HEK293 (cell line): Measurements from ENCODE around the gene CACHD1.

Source experiments
- CTCF ChIA-PET: fragments of 350-600 bp; formaldehyde crosslinking; extraction: SDS; loops from one replicate; lab custom pipeline; 2021; ENCODE audit warnings: antibody characterized with exemption; lab: Yijun Ruan, JAX
- POLR2A ChIA-PET: fragments of 300-600 bp; formaldehyde crosslinking; extraction: SDS; loops from one replicate; lab custom pipeline; 2020; ENCODE audit warnings: antibody characterized with exemption, inconsistent platforms; lab: Yijun Ruan, JAX
- H3K27ac ChIP-seq: fragments of 200-500 bp; sonication (Bioruptor generic); 2 replicates; pipeline ENCODE4 v1.5.1; 2014; ENCODE audit warnings: low read depth, low read length, control low read depth, inconsistent platforms; ENCODE audit errors: extremely low read depth
- H3K36me3 ChIP-seq, 2 experiments: fragments of 200-500 bp in 1 of 2; sonication (Bioruptor generic) in 1 of 2; 1 replicate in 1 of 2; 2 replicates in 1 of 2; pipeline ENCODE4 v1.5.1; 2014 to 2017; ENCODE audit warnings: inconsistent platforms in 2 of 2, low read length in 2 of 2; ENCODE audit not compliant: control insufficient read depth in 2 of 2, insufficient read depth in 1 of 2
- H3K4me1 ChIP-seq: fragments of 200-500 bp; sonication (Bioruptor generic); 2 replicates; pipeline ENCODE4 v1.5.1; 2014; ENCODE audit warnings: mild to moderate bottlenecking, low read length, inconsistent platforms; ENCODE audit not compliant: control insufficient read depth, insufficient read depth
- H3K4me3 ChIP-seq: 2 replicates; pipeline ENCODE4 v1.5.1; 2011; ENCODE audit warnings: low read depth, mild to moderate bottlenecking, control low read depth, low read length, moderate library complexity
- H3K9me3 ChIP-seq: fragments of 200-500 bp; sonication (Bioruptor generic); 2 replicates; pipeline ENCODE4 v1.5.1; 2014; ENCODE audit warnings: low read depth, low read length, inconsistent platforms; ENCODE audit not compliant: control insufficient read depth, insufficient read depth
- GLIS1 ChIP-seq: fragments of 450-650 bp; formaldehyde crosslinking; IDR thresholded peaks from 2 replicates; pipeline ENCODE4 v1.5.1; 2016; ENCODE audit warnings: missing biosample characterization, missing genetic modification characterization
- HOXC10 ChIP-seq: sonication (generic); formaldehyde crosslinking; IDR thresholded peaks from 2 replicates; pipeline ENCODE4 v1.8.1; 2023; ENCODE audit warnings: mild to moderate bottlenecking, missing genetic modification reagents
- IKZF3 ChIP-seq: fragments of 450-650 bp; IDR thresholded peaks from 2 replicates; pipeline ENCODE4 v1.5.0; 2018; ENCODE audit warnings: missing biosample characterization, mild to moderate bottlenecking, missing genetic modification characterization, moderate library complexity
- OSR2 ChIP-seq: fragments of 450-650 bp; formaldehyde crosslinking; IDR thresholded peaks from 2 replicates; pipeline ENCODE4 v1.5.1; 2016; ENCODE audit warnings: missing biosample characterization, missing genetic modification characterization
- PRDM1 ChIP-seq: fragments of 450-650 bp; formaldehyde crosslinking; IDR thresholded peaks from 2 replicates; pipeline ENCODE4; 2016; ENCODE audit warnings: missing biosample characterization, missing genetic modification characterization
- ZBTB20 ChIP-seq: fragments of 450-650 bp; formaldehyde crosslinking; IDR thresholded peaks from 2 replicates; pipeline ENCODE4 v1.5.1; 2016; ENCODE audit warnings: missing biosample characterization, missing genetic modification characterization
- ZFHX2 ChIP-seq: fragments of 450-650 bp; formaldehyde crosslinking; conservative IDR thresholded peaks from 2 replicates; pipeline ENCODE4 v1.5.1; 2016; ENCODE audit warnings: missing biosample characterization, missing genetic modification characterization
- ZNF146 ChIP-seq: fragments of 450-650 bp; formaldehyde crosslinking; IDR thresholded peaks from 2 replicates; pipeline ENCODE4 v1.5.1; 2016; ENCODE audit warnings: missing biosample characterization, missing genetic modification characterization
- ZNF2 ChIP-seq: fragments of 450-650 bp; formaldehyde crosslinking; IDR thresholded peaks from 2 replicates; pipeline ENCODE4 v1.5.1; 2016; ENCODE audit warnings: missing biosample characterization, missing genetic modification characterization
- ZNF221 ChIP-seq: fragments of 450-650 bp; formaldehyde crosslinking; IDR thresholded peaks from 2 replicates; pipeline ENCODE4 v1.5.1; 2017; ENCODE audit warnings: missing biosample characterization, missing genetic modification characterization, borderline replicate concordance
- ZNF341 ChIP-seq: fragments of 450-650 bp; formaldehyde crosslinking; IDR thresholded peaks from 2 replicates; pipeline ENCODE4; 2016; ENCODE audit warnings: low read depth, missing biosample characterization, missing genetic modification characterization
- ZNF354C ChIP-seq: fragments of 450-650 bp; formaldehyde crosslinking; IDR thresholded peaks from 2 replicates; pipeline ENCODE4 v1.5.1; 2016; ENCODE audit warnings: missing biosample characterization, missing genetic modification characterization, low read depth, borderline replicate concordance
- ZNF416 ChIP-seq: fragments of 450-650 bp; formaldehyde crosslinking; IDR thresholded peaks from 2 replicates; pipeline ENCODE4 v1.5.1; 2016; ENCODE audit warnings: missing biosample characterization, missing genetic modification characterization
- ZNF518A ChIP-seq: fragments of 450-650 bp; formaldehyde crosslinking; conservative IDR thresholded peaks from 2 replicates; pipeline ENCODE4 v1.5.1; 2016; ENCODE audit warnings: low read depth, missing biosample characterization, missing genetic modification characterization
- ZNF548 ChIP-seq: fragments of 450-650 bp; formaldehyde crosslinking; IDR thresholded peaks from 2 replicates; pipeline ENCODE4 v1.5.1; 2016; ENCODE audit warnings: missing biosample characterization, missing genetic modification characterization
- ZNF571 ChIP-seq: fragments of 450-650 bp; formaldehyde crosslinking; IDR thresholded peaks from 2 replicates; pipeline ENCODE4 v1.5.0; 2017; ENCODE audit warnings: missing biosample characterization, missing genetic modification characterization
- ZNF621 ChIP-seq: fragments of 450-650 bp; formaldehyde crosslinking; IDR thresholded peaks from 2 replicates; pipeline ENCODE4 v1.5.1; 2017; ENCODE audit warnings: missing biosample characterization, missing genetic modification characterization
- ZNF654 ChIP-seq: fragments of 450-650 bp; formaldehyde crosslinking; IDR thresholded peaks from 2 replicates; pipeline ENCODE4 v1.5.1; 2016; ENCODE audit warnings: low read depth, missing biosample characterization, missing genetic modification characterization
- ZNF837 ChIP-seq: fragments of 450-650 bp; formaldehyde crosslinking; IDR thresholded peaks from 2 replicates; pipeline ENCODE4 v1.5.1; 2016; ENCODE audit warnings: missing biosample characterization, missing genetic modification characterization
- ZSCAN16 ChIP-seq: fragments of 450-650 bp; formaldehyde crosslinking; IDR thresholded peaks from 2 replicates; pipeline ENCODE4 v1.5.1; 2016; ENCODE audit warnings: missing biosample characterization, missing genetic modification characterization
- TF ChIP-seq, protein P1 (sequence below): fragments of 450-650 bp; formaldehyde crosslinking; IDR thresholded peaks from 2 replicates; pipeline ENCODE4 v1.5.1; 2016; ENCODE audit warnings: missing biosample characterization, missing genetic modification characterization
- TF ChIP-seq, protein P2 (sequence below): fragments of 450-650 bp; IDR thresholded peaks from 2 replicates; pipeline ENCODE4 v1.5.1; 2018; ENCODE audit warnings: missing biosample characterization, mild to moderate bottlenecking, missing genetic modification characterization
- TF ChIP-seq, protein P3 (sequence below): fragments of 450-650 bp; formaldehyde crosslinking; IDR thresholded peaks from 2 replicates; pipeline ENCODE4 v1.5.1; 2016; ENCODE audit warnings: missing biosample characterization, missing genetic modification characterization
- TF ChIP-seq, protein P4 (sequence below): fragments of 450-650 bp; formaldehyde crosslinking; IDR thresholded peaks from 2 replicates; pipeline ENCODE4 v1.5.1; 2017; ENCODE audit warnings: missing biosample characterization, missing genetic modification characterization
- TF ChIP-seq, protein P5 (sequence below): fragments of 450-650 bp; formaldehyde crosslinking; optimal IDR thresholded peaks from 2 replicates; pipeline ENCODE3; 2016; ENCODE audit warnings: missing biosample characterization, mild to moderate bottlenecking, missing genetic modification characterization

The CACHD1 gene

DNA sequence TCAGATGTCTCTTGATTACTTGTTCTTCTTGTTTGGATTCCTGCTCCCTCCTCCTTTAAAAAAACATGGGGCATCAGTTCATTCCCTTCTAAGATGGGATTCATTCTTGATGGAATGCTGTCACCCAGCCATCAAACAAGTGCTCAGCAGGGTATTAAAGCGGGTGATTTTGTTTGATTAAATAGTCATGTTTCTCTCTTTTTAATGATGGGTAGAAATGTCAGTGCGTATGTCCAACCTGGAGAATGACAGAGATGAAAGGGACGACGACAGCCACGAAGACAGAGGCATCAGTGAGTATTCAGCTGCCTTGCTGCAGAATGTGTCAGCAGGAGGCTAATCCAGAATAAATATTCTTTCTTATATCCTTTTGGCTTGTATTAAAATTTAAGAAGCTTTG, 211.1 kb downstream of the CACHD1 start (continued):
- TF ChIP-seq ZNF518A (tag by site-specific recombination) (no peak), ZNF146 (tag by site-specific recombination) (no peak), ZFHX2 (no peak), ZNF837 (tag by site-specific recombination) (no peak), ZSCAN16 (no peak), ZNF2 (no peak), ZNF571 (no peak), ZNF548 (no peak), ZNF221 (tag by site-specific recombination) (no peak), ZNF341 (tag by site-specific recombination) (no peak)
- TF ChIP-seq, protein P1, sequence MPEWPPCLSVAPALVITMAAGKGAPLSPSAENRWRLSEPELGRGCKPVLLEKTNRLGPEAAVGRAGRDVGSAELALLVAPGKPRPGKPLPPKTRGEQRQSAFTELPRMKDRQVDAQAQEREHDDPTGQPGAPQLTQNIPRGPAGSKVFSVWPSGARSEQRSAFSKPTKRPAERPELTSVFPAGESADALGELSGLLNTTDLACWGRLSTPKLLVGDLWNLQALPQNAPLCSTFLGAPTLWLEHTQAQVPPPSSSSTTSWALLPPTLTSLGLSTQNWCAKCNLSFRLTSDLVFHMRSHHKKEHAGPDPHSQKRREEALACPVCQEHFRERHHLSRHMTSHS: no peak

- ChIA-PET CTCF (interaction anchor here (1.0 to 1.3 kb wide), 2 partner anchors 8 to 141 kb away, joined by 4 to 5 read pairs; no protein-coding TSS in a partner anchor), POLR2A (no interaction called here)
- H3K27ac ChIP-seq: no peak overlapping the region
- H3K36me3 ChIP-seq: peaks cover 29 to 58% of the 10 kb centered on the region in 2 experiments
- no peaks in the 10 kb centered on the region for H3K9me3 ChIP-seq
- H3K4me1 ChIP-seq: no peaks in the 10 kb centered on the region
- H3K4me3 ChIP-seq: no peak overlapping the region
- no peak for TF ChIP-seq PRDM1
- TF ChIP-seq HOXC10: no peak
- TF ChIP-seq OSR2 (tag by site-specific recombination): no peak
- TF ChIP-seq, protein P2, sequence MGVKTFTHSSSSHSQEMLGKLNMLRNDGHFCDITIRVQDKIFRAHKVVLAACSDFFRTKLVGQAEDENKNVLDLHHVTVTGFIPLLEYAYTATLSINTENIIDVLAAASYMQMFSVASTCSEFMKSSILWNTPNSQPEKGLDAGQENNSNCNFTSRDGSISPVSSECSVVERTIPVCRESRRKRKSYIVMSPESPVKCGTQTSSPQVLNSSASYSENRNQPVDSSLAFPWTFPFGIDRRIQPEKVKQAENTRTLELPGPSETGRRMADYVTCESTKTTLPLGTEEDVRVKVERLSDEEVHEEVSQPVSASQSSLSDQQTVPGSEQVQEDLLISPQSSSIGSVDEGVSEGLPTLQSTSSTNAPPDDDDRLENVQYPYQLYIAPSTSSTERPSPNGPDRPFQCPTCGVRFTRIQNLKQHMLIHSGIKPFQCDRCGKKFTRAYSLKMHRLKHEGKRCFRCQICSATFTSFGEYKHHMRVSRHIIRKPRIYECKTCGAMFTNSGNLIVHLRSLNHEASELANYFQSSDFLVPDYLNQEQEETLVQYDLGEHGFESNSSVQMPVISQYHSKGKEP: no peak
- TF ChIP-seq GLIS1: no peak
- TF ChIP-seq ZFHX2: no peak
- no peak for TF ChIP-seq IKZF3 (tag by site-specific recombination)
- no peak for TF ChIP-seq ZNF621 (tag by site-specific recombination)
- no peak for TF ChIP-seq ZNF654 (tag by site-specific recombination)
- TF ChIP-seq ZNF416 (tag by site-specific recombination): no peak
- TF ChIP-seq, protein P3, sequence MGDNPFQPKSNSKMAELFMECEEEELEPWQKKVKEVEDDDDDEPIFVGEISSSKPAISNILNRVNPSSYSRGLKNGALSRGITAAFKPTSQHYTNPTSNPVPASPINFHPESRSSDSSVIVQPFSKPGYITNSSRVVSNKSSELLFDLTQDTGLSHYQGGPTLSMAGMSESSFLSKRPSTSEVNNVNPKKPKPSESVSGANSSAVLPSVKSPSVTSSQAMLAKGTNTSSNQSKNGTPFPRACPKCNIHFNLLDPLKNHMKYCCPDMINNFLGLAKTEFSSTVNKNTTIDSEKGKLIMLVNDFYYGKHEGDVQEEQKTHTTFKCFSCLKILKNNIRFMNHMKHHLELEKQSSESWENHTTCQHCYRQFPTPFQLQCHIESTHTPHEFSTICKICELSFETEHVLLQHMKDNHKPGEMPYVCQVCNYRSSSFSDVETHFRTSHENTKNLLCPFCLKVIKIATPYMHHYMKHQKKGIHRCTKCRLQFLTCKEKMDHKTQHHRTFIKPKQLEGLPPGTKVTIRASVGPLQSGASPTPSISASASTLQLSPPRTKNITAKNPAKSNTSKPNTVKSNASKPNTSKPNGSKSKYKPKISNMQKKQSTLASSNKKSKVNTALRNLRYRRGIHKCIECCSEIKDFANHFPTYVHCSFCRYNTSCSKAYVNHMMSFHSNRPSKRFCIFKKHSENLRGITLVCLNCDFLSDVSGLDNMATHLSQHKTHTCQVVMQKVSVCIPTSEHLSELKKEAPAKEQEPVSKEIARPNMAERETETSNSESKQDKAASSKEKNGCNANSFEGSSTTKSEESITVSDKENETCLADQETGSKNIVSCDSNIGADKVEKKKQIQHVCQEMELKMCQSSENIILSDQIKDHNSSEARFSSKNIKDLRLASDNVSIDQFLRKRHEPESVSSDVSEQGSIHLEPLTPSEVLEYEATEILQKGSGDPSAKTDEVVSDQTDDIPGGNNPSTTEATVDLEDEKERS (tag by site-specific recombination): no peak
- TF ChIP-seq ZBTB20: no peak
- TF ChIP-seq, protein P4, sequence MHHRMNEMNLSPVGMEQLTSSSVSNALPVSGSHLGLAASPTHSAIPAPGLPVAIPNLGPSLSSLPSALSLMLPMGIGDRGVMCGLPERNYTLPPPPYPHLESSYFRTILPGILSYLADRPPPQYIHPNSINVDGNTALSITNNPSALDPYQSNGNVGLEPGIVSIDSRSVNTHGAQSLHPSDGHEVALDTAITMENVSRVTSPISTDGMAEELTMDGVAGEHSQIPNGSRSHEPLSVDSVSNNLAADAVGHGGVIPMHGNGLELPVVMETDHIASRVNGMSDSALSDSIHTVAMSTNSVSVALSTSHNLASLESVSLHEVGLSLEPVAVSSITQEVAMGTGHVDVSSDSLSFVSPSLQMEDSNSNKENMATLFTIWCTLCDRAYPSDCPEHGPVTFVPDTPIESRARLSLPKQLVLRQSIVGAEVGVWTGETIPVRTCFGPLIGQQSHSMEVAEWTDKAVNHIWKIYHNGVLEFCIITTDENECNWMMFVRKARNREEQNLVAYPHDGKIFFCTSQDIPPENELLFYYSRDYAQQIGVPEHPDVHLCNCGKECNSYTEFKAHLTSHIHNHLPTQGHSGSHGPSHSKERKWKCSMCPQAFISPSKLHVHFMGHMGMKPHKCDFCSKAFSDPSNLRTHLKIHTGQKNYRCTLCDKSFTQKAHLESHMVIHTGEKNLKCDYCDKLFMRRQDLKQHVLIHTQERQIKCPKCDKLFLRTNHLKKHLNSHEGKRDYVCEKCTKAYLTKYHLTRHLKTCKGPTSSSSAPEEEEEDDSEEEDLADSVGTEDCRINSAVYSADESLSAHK (tag by site-specific recombination): no peak
- TF ChIP-seq, protein P5, sequence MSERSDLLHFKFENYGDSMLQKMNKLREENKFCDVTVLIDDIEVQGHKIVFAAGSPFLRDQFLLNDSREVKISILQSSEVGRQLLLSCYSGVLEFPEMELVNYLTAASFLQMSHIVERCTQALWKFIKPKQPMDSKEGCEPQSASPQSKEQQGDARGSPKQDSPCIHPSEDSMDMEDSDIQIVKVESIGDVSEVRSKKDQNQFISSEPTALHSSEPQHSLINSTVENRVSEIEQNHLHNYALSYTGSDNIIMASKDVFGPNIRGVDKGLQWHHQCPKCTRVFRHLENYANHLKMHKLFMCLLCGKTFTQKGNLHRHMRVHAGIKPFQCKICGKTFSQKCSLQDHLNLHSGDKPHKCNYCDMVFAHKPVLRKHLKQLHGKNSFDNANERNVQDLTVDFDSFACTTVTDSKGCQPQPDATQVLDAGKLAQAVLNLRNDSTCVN (tag by site-specific recombination): no peak
- TF ChIP-seq ZNF354C: no peak
Observed at GRCh38 chr1:64683419-64683818, 213.5 kb downstream of the CACHD1 start.
